C4-2B (cell line): ENCODE data around the gene DAP3.
"Not testable (repeated sequence)": the region's sequence is repeated elsewhere in the genome, so short reads cannot be mapped to it uniquely, and the experiment has no call there.

Source experiments
- CTCF ChIP-seq: fragments of 450-650 bp; conservative IDR thresholded peaks from 2 replicates; pipeline ENCODE4 v1.5.1; 2017; ENCODE audit warnings: mild to moderate bottlenecking
- ZFX ChIP-seq: fragments of 450-650 bp; IDR thresholded peaks from 2 replicates; pipeline ENCODE4 v1.6.1; 2017

DNA sequence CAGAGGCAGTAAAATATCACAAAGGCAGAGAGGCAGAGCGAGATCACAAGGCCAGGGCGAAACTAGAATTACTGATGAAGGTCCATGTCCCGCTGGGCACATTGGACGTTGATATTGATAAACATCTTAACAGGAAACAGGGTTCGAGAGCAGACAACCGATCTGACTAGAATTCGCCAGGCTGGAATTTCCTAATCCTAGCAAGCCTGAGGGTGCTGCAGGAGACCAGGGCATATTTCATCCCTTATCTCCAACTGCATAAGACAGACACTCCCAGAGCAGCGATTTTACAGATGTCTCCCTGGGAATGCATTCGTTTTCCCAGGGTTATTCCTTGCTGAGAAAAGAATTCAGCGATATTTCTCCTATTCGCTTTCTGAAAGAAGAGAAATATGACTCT, 8.7 kb downstream of the DAP3 start:
- TF ChIP-seq CTCF, ZFX: not testable (repeated sequence)
